ENCODE data around the gene CEP57.

- TF ChIP-seq EZH2 (IDR thresholded peaks at IDR 0.05) = no peak
- no peak for TF ChIP-seq POLR2AphosphoS5 (IDR thresholded peaks at IDR 0.05; ENCODE audit: borderline replicate concordance, low read depth, low read length)
Measured at GRCh38 chr11:95788921-95789505, 1.3 kb upstream of the CEP57 start.

All from SK-N-MC (cell line).